Measurements from ENCODE around the gene HPS6. TPM values are rescaled to one million over a fixed set of nuclear protein-coding genes. Genes with fewer than 3 reads are reported as not detected.

HPS6 gene
- polyA plus RNA-seq, 4 donors = 13.0 to 19.5 (median 13.5) TPM

- H3K9me3 ChIP-seq (ENCODE audit: control insufficient read depth in 2 of 2, insufficient read depth in 1 of 2, low read depth in 1 of 2, low read length in 1 of 2) = no peaks in the 10 kb centered on the region
- no peaks in the 10 kb centered on the region for H3K27me3 ChIP-seq (ENCODE audit: control insufficient read depth in 3 of 3, insufficient read depth in 3 of 3, low read length in 3 of 3)
- peak overlapping the region in 1 of 3 donors; percentile 95 for H3K4me3 ChIP-seq (ENCODE audit: low read depth in 1 of 3, low read length in 3 of 3)
- FAIRE-seq (no peak), DNase-seq (no peak)
- H3K36me3 ChIP-seq (ENCODE audit: control insufficient read depth in 3 of 3, insufficient read depth in 2 of 3, low read depth in 1 of 3, low read length in 3 of 3) = peaks cover 0 to 8% (median 0%) of the 10 kb centered on the region in 3 donors
- peak overlapping the region in 2 of 3 donors; percentile 94 to 98 for H3K27ac ChIP-seq (ENCODE audit: low read depth in 1 of 3, low read length in 2 of 3)
- peaks cover 4 to 66% (median 18%) of the 10 kb centered on the region in 3 donors for H3K4me1 ChIP-seq (ENCODE audit: control insufficient read depth in 3 of 3, insufficient read depth in 2 of 3, low read depth in 1 of 3, low read length in 2 of 3)
- 90 to 93% (median 91%) methylated on average over 1 of the region's 1 CpG for whole genome bisulfite sequencing, 3 donors
Observed at GRCh38 chr10:102116656-102117055, 51.5 kb downstream of the HPS6 start.

Other genes with a start within 250 kb of the HPS6 start
- gene OGA, start 246.9 kb upstream of the HPS6 start, polyA plus RNA-seq = 100 to 1,000 TPM in 1 of 4 donors, 10 to 100 TPM in 3; 26.5 to 116 (median 31.3) TPM
- gene KCNIP2, start 221.5 kb upstream of the HPS6 start, polyA plus RNA-seq = 10 to 100 TPM in 1 of 4 donors, 1 to 10 TPM in 3; 2.5 to 14.9 (median 3.4) TPM
- gene ARMH3, start 9.2 kb upstream of the HPS6 start, polyA plus RNA-seq = 10 to 100 TPM; 14.1 to 21.7 (median 18.1) TPM
- gene LDB1, start 55.0 kb downstream of the HPS6 start, polyA plus RNA-seq = 10 to 100 TPM; 11.9 to 47.5 (median 16.8) TPM
- gene PPRC1, start 67.7 kb downstream of the HPS6 start, polyA plus RNA-seq = 10 to 100 TPM in 2 of 4 donors, 1 to 10 TPM in 2; 4.5 to 26.5 (median 11.9) TPM
- gene NOLC1, start 87.0 kb downstream of the HPS6 start, polyA plus RNA-seq = 10 to 100 TPM; 12.7 to 60.4 (median 34.3) TPM
- under 1 TPM in 2 of 4 donors, not detected in 2; 0.40 to 0.42 TPM for gene ELOVL3, start 160.9 kb downstream of the HPS6 start, polyA plus RNA-seq
- gene PITX3, start 176.2 kb downstream of the HPS6 start, polyA plus RNA-seq = under 1 TPM in 1 of 4 donors, not detected in 3; 0.04 TPM
- 10 to 100 TPM; 13.2 to 53.0 (median 18.4) TPM for gene GBF1, start 180.2 kb downstream of the HPS6 start, polyA plus RNA-seq